ENCODE data around the gene HIVEP3. TPM values are rescaled to one million over a fixed set of nuclear protein-coding genes. Genes with fewer than 3 reads are reported as not detected.

Gene HIVEP3
- total RNA-seq, 1 experiment from 2014 or later, result 0.55 TPM

GRCh38 chr1:41731516-41732030 lies 187.1 kb downstream of the HIVEP3 start:
- Mint-ChIP-seq H3K4me3 (no peak overlapping the region), H3K36me3 (no peaks in the 10 kb centered on the region), H3K9me3 (peaks cover 5% of the 10 kb centered on the region), H3K27ac (no peak overlapping the region), H3K4me1 (peaks cover 7% of the 10 kb centered on the region), H3K27me3 (ENCODE audit: low read depth) (no peaks in the 10 kb centered on the region; the same call in 1 of the 2 replicates)
- DNase-seq (ENCODE audit: low spot score) (no peak), ATAC-seq (no peak)
- TF ChIP-seq ZMAT4 (CRISPR knock-in tag; IDR thresholded peaks at IDR 0.05) (no peak), CREB1 (CRISPR knock-in tag; IDR thresholded peaks at IDR 0.05) (no peak), ZNF671 (CRISPR knock-in tag; IDR thresholded peaks at IDR 0.05) (no peak), NFATC4 (CRISPR knock-in tag; IDR thresholded peaks at IDR 0.05) (no peak), ZNF416 (CRISPR knock-in tag; IDR thresholded peaks at IDR 0.05) (no peak)
- ChIA-PET POLR2A (no interaction called here), CTCF (no interaction called here)

GRCh38 chr1:41730806-41731205 lies 187.9 kb downstream of the HIVEP3 start:
- ChIA-PET CTCF (no interaction called here), POLR2A (no interaction called here)
- no peaks in the 10 kb centered on the region for H3K36me3 Mint-ChIP-seq
- no peak overlapping the region for H3K4me3 Mint-ChIP-seq
- peaks cover 5% of the 10 kb centered on the region for H3K9me3 Mint-ChIP-seq
- DNase-seq (ENCODE audit: low spot score) (no peak), ATAC-seq (no peak)
- no peak for TF ChIP-seq ELF4 (CRISPR knock-in tag; IDR thresholded peaks at IDR 0.05; ENCODE audit: low read depth)
- no peak for TF ChIP-seq GTF2I (CRISPR knock-in tag; conservative IDR thresholded peaks at IDR 0.05)
- no peak for TF ChIP-seq CTCF (IDR thresholded peaks at IDR 0.05)
- TF ChIP-seq KAT7 (CRISPR knock-in tag; IDR thresholded peaks at IDR 0.05; ENCODE audit: borderline replicate concordance), result no peak
- TF ChIP-seq ATF3 (CRISPR knock-in tag; conservative IDR thresholded peaks at IDR 0.05), result no peak
- no peak for TF ChIP-seq USF1 (CRISPR knock-in tag; IDR thresholded peaks at IDR 0.05)
- no peak for TF ChIP-seq ZNF425 (CRISPR knock-in tag; conservative IDR thresholded peaks at IDR 0.05)
- TF ChIP-seq ZBTB21 (CRISPR knock-in tag; IDR thresholded peaks at IDR 0.05; ENCODE audit: borderline replicate concordance), result no peak
- no peak for TF ChIP-seq PREB (CRISPR knock-in tag; IDR thresholded peaks at IDR 0.05; ENCODE audit: borderline replicate concordance)
- no peak for TF ChIP-seq RORB (CRISPR knock-in tag; IDR thresholded peaks at IDR 0.05)
- no peak for TF ChIP-seq AFF4 (CRISPR knock-in tag; IDR thresholded peaks at IDR 0.05; ENCODE audit: borderline replicate concordance)
- no peak for TF ChIP-seq ZNF396 (CRISPR knock-in tag; IDR thresholded peaks at IDR 0.05; ENCODE audit: borderline replicate concordance)
- no peak for TF ChIP-seq HMGXB4 (CRISPR knock-in tag; IDR thresholded peaks at IDR 0.05)
- no peak for TF ChIP-seq NR1H2 (CRISPR knock-in tag; IDR thresholded peaks at IDR 0.05)
- TF ChIP-seq ZNF263 (CRISPR knock-in tag; IDR thresholded peaks at IDR 0.05; ENCODE audit: low read depth), result no peak
- no peak for TF ChIP-seq CREM (CRISPR knock-in tag; IDR thresholded peaks at IDR 0.05)
- TF ChIP-seq MLX (CRISPR knock-in tag; IDR thresholded peaks at IDR 0.05), result no peak
- H3K27me3 Mint-ChIP-seq (ENCODE audit: low read depth), result no peaks in the 10 kb centered on the region; the same call in 1 of the 2 replicates
- H3K27ac Mint-ChIP-seq, result no peak overlapping the region
- H3K4me1 Mint-ChIP-seq, result peaks cover 7% of the 10 kb centered on the region

All from WTC11 (cell line).